HG02970 (cell line): Measurements from ENCODE around the gene NR2C2AP.
"Not testable (repeated sequence)": the region's sequence is repeated elsewhere in the genome, so short reads cannot be mapped to it uniquely, and the experiment has no call there.

ENCODE experiments used
- ATAC-seq: cut with Tn5 transposase; IDR thresholded peaks from one replicate; pipeline ENCODE4 v1.9.1; 2021; ENCODE audit warnings: mild to moderate bottlenecking, moderate library complexity, moderate number of reproducible peaks; ENCODE audit not compliant: unreplicated experiment, low FRiP score

Gene NR2C2AP

GRCh38 chr19:19203012-19203856 is at the start of gene NR2C2AP:
NR2C2AP (minus strand) TSS chr19:19203414; CDS start chr19:19203060, 354 bp downstream.
- ATAC-seq, result peak; percentile 82

- ATAC-seq, result no peak
Measured at GRCh38 chr19:19250196-19250801, 47.1 kb upstream of the NR2C2AP start.

DNA sequence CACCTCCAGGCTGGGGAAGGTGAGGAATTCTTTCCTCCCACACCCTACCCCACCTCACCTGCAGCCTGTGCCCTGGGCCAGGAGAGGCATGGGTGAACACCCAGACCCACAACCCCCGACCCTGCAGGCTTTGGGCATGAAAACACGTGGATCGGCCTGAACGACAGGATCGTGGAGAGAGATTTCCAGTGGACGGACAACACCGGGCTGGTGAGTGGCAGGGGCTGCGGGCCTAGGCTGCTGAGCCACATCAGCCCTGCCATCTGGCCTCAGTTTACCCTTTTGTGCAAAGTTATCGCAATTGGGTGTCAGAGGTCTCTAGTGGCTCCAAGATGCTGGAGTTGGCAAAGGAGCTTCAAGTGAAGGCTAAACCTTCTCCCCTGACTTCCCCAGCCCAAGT is 37.3 kb upstream of the NR2C2AP start:
- no peak for ATAC-seq

DNA sequence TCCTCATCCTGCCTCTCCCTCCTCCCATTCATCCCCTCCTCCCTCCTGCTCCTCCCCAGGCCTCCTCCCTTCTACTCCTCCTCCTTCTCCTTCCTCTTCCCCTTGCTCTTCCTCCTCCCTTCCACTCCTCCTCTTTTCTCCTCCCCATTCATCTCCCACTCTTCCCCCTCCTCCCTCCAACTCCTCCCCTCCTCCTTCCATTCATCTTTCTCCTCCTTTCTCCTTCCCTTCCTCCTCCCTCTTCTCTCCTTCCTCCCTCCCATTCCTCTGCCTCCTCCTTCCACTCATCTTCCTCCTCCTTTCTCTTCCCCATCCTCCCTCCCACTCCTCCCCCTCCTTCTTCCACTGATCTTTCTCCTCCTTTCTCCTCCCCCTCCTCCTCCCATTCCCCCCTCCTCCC is 36.5 kb upstream of the NR2C2AP start:
- ATAC-seq, result no peak

GRCh38 chr19:19238126-19238894 is 35.1 kb upstream of the NR2C2AP start:
- no peak for ATAC-seq

- no peak for ATAC-seq
Measured at GRCh38 chr19:19236173-19236572, 33.0 kb upstream of the NR2C2AP start.

DNA sequence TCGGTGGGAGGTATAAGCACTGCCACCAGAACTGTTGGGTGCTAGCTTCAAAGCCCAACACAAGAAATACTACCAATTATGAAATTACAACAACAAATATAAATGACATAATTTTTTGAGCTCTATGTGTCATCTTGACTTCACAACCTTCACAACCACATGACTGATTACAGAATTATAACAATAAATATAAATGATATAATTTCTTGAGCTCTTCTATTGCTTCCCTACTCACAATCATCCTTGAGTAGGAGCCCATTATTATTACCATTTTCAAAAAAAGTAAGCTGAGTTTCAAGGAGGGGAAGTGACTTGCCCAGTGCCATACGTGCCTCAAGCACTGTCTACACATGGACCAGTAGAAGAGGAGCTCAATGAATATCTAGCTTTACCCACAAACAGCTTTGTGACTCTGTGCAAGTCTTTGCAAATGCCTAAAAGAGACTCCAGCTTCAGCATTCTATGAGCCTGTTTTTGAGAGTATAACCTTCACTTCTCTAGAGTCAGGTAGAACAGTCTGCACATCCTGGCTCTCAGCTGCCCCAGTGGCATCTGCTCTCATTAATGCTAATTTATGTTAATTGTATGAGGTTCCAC is 31.1 kb upstream of the NR2C2AP start:
- ATAC-seq, result no peak

GRCh38 chr19:19232261-19232721 is 29.1 kb upstream of the NR2C2AP start:
- ATAC-seq, result no peak

- ATAC-seq, result no peak
Measured at GRCh38 chr19:19230999-19231398, 27.8 kb upstream of the NR2C2AP start.

DNA sequence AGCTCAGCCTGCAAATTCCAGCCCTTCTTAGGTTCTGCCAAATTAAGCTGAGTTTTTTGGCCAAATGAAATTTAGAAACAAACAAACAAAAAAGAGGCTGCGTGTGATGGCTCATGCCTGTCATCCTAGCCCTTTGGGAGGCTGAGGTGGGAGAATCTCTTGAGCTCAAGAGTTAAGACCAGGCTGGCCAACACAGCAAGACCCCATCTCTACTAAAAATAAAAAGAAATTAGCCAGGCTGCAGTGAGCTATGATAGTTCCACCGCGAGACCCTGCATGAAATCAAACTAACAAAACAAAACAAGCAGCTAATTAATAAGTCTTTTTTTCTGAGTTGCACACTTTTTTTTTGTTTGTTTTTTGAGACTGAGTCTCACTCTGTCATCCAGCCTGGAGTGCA is 26.5 kb upstream of the NR2C2AP start:
- ATAC-seq, result no peak

DNA sequence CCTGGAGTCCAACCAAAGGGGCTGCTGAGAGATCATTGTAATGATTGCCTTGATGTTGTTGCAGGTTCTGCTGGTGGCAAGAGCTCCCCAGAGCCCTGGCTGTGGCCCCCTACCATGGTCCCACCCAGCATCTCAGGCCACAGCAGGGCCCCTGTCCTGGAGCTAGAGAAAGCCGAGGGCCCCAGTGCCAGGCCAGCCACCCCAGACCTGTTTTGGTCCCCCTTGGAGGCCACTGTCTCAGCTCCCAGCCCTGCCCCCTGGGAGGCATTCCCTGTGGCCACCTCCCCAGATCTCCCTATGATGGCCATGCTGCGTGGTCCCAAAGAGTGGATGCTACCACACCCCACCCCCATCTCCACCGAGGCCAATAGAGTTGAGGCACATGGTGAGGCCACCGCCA is 24.0 kb upstream of the NR2C2AP start:
- ATAC-seq, result no peak

DNA sequence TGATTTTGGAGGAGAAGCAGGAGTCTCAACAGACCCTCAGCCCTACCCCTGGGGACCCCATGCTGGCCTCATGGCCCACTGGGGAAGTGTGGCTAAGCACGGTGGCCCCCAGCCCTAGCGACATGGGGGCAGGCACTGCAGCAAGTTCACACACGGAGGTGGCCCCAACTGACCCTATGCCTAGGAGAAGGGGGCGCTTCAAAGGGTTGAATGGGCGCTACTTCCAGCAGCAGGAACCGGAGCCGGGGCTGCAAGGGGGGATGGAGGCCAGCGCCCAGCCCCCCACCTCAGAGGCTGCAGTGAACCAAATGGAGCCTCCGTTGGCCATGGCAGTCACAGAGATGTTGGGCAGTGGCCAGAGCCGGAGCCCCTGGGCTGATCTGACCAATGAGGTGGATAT is 23.4 kb upstream of the NR2C2AP start:
- ATAC-seq, result no peak

DNA sequence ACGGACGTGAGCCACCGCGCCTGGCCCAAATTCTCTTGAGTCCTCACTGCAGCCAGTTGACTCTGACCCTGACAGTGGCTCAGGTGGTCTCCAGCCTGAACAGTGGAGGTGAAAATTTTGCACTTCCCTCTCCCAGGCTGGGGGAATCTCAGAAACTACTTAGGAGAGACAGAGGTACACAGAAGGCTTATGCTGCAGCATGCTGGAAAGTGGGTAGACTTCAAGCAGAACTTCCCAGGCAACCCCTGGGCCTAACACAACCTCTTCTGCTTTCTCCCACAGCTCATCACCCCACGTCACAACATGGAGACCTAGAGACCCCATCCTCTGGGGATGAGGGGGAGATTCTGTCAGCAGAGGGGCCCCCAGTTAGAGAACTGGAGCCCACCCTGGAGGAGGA is 23.0 kb upstream of the NR2C2AP start:
- ATAC-seq, result no peak

- ATAC-seq, result no peak
Measured at GRCh38 chr19:19224852-19225494, 21.8 kb upstream of the NR2C2AP start.

DNA sequence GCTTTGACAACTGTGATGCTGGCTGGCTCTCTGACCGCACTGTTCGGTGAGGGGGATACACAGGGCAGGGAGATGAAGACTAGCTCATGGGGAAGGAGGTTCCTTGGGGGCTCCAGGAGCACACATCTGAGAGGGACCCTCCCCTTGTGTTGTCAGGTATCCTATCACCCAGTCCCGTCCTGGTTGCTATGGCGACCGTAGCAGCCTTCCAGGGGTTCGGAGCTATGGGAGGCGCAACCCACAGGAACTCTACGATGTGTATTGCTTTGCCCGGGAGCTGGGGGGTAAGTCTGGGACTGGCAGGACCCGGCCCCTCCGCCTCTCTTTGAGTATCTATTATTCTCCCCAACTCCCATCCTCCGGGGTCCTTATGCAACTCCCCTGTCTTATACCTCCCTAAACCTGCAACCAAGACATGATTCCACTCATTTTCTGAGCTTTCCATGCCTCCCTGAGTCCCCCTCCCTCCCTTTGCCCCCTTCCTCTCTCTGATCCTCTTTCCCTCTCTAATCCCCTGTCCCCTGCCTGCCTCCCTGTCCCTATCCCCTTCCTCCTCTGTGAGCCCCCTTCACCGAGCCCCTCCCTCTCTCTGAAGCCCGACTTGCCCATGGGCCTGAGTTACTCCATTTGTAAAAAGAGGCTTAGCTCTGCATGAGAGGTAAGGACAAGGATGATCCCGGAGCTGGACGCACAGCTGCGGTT is 21.1 kb upstream of the NR2C2AP start:
- no peak for ATAC-seq

DNA sequence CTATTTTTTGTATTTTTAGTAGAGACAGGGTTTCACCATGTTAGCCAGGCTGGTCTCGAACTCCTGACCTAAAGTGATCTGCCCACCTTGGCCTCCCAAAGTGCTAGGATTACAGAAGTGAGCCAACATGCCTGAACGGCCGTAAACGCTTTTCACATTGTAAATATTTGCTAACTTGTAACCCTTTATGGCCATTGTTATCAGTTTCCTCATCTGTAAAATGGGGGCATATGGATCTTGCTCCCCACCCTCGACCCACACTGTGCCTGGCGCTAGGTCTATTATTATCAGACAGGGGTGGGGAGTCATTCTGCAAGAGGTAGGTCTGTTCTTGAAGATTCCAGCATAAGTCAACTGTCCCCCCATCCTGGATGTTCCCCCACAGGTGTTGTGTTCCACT is 20.4 kb upstream of the NR2C2AP start:
- no peak for ATAC-seq

- no peak for ATAC-seq
Measured at GRCh38 chr19:19223060-19223459, 19.8 kb upstream of the NR2C2AP start.

- not testable (repeated sequence) for ATAC-seq
Measured at GRCh38 chr19:19221000-19221399, 17.8 kb upstream of the NR2C2AP start.

DNA sequence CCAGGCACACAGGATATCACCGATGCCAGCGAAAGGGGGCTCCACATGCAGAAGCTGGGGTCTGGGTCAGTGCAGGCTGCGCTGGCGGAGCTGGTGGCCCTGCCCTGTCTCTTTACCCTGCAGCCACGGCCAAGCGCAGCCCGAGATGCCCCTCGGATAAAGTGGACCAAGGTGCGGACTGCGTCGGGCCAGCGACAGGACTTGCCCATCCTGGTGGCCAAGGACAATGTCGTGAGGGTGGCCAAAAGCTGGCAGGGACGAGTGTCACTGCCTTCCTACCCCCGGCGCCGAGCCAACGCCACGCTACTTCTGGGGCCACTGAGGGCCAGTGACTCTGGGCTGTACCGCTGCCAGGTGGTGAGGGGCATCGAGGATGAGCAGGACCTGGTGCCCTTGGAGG is 15.7 kb upstream of the NR2C2AP start:
- ATAC-seq, result no peak

DNA sequence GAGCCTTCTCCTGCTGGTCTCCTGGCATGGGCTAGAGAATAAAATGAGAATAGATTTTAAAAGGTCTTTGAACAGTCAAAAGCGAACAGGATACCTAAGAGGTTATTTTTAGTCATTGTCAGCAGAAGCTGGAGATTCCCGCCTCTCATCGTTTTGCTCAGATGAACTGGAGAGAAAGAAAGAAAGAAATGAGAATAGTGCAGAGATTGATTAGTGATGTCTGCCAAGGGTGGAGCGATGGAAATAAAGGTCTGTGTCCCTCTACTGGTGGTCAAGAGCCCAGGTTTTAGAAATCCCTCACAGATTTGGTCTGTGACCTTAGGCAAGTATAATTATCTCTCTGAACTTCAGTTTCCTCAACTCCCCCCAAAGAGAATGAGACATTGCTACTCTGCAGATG is 13.9 kb upstream of the NR2C2AP start:
- no peak for ATAC-seq
